Measurements from ENCODE around the gene MSL2.
"Not testable (repeated sequence)": the region's sequence is repeated elsewhere in the genome, so short reads cannot be mapped to it uniquely, and the experiment has no call there.

DNA sequence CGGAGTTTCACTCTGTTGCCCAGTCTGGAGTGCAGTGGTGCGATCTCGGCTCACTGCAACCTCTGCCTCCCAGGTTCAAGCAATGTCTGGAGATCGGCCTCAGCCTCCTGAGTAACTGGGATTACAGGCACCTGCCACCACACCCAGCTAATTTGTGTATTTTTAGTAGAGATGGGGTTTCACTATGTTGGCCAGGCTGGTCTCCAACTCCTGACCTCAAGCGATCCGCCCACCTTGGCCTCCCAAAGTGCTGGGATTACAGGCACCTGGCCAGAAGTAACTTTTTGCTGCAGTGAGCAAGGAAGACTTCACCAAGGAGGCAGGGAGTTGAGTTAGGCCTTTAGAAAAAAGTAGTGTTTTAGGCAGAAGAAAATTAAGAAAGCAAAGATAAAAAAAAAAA lies 3.9 kb downstream of the MSL2 start:
- TF ChIP-seq, protein P1, sequence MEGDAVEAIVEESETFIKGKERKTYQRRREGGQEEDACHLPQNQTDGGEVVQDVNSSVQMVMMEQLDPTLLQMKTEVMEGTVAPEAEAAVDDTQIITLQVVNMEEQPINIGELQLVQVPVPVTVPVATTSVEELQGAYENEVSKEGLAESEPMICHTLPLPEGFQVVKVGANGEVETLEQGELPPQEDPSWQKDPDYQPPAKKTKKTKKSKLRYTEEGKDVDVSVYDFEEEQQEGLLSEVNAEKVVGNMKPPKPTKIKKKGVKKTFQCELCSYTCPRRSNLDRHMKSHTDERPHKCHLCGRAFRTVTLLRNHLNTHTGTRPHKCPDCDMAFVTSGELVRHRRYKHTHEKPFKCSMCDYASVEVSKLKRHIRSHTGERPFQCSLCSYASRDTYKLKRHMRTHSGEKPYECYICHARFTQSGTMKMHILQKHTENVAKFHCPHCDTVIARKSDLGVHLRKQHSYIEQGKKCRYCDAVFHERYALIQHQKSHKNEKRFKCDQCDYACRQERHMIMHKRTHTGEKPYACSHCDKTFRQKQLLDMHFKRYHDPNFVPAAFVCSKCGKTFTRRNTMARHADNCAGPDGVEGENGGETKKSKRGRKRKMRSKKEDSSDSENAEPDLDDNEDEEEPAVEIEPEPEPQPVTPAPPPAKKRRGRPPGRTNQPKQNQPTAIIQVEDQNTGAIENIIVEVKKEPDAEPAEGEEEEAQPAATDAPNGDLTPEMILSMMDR (IDR thresholded peaks at IDR 0.05; ENCODE audit: low read depth, low read length): not testable (repeated sequence)
- TF ChIP-seq EZH2phosphoT487 (IDR thresholded peaks at IDR 0.05; ENCODE audit: low read depth): not testable (repeated sequence)
